NOMO-1 treated with DMSO at 0.1 percent for 48 hours (cell line): Measurements from ENCODE around the gene PALLD.
"Not testable (repeated sequence)": the region's sequence is repeated elsewhere in the genome, so short reads cannot be mapped to it uniquely, and the experiment has no call there.

Source experiments
- DNase-seq: peaks from one replicate; lab custom pipeline; 2025; ENCODE audit not compliant: unreplicated experiment; lab: John Stamatoyannopoulos, UW

PALLD gene

DNA sequence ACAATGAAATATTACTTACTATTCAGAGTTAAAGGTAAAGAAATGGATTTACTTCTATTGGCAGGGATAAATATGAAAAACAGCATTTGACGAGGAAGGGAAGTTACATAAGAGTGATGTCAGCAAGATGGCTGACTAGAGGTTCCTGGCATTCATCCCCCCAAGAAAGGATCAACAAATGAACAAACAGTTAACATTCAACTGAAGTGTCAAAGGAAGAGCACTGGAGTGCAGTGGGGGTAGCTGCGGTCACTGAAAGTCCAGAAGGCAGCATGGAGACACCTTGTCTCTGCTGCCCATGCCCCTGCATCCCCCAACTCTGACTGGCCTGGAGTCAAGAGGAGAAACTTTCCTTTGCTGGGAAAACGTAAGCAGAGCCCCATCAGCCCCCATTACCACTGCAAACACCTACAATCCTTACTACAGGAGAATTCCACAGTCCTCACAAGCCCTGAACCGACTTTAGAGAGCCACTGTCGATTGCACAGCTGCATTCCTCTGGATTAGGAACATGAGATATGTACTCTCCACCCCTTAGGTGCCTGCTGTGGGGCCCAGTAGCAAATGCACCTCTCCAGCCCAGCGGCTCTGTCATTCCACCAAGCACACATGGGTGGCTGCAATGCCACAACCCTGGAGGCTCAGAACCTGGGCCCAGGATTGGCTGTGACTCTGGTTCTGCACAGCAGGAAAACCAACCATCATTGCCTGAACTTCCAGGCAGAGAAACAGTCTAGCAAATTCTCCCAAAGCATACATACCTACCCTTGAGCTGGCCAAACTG is 433.8 kb downstream of the PALLD start:
- no peak for DNase-seq

DNA sequence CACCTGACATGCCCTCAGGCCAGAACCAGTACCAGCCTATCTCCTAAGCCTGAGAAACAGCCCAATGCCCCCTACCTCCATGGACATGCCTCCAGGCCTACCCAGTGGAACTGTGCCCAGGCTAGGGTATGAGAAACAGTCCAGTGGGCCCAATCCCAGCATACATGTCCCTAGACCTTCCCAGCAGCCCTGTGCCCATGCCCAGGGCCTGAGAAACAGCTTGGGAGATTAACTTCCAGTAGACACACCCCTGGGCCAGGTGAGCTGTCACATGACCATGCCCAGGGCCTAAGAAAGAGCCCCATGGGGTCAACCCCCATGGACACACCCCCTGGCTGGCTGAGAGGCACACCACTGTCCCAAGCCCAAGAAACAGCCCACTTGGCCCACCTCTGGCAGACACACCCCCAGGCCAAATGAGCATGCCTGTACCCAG is 434.4 kb downstream of the PALLD start:
- DNase-seq = no peak

DNA sequence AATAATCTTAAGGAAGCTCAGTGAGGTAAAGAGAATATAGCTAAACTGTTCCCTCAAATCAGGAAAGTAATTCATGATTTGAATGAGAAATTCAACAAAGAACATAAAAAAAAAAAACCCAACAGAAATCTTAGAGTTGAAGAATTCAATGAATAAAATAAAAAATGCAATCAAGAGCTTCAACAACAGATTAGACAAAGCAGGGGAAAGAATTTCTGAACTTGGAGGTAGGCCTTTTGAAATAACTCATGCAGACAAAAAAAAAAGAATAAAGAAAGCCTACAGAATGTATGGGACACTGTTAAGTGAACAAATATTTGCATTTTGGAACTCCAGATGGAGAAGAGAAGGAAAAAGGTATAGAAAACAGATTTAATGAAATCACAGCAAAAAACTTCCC is 435.3 kb downstream of the PALLD start:
- no peak for DNase-seq

DNA sequence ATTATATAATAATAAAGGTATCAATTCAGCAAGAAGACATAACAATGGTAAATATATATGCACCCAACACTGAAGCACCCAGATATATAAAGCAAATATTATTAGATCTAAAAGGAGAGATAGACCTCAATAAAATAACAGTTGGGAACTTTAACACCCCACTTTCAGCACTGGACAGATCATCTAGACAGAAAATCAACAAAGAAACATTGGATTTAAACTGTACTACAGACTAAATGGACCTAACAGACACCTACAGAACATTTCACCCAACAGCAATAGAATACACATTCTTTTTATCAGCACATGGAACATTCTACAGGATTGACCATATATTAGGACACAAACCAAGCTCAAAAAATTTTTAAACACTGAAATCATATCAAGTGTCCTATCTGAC is 436.6 kb downstream of the PALLD start:
- no peak for DNase-seq

DNA sequence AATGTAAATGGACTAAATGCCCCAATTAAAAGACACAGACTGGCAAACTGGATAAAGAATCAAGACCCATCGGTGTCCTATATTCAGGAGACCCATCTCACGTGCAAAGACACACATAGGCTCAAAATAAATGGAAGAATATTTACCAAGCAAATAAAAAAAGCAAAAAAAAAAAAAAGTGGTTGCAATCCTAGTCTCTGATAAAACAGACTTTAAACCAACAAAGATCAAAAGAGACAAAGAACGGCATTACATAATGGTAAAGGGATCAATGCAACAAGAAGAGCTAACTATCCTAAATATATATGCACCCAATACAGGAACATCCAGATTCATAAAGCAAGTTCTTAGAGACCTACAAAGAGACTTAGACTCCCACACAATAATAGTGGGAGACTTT is 440.6 kb downstream of the PALLD start:
- DNase-seq = not testable (repeated sequence)

DNA sequence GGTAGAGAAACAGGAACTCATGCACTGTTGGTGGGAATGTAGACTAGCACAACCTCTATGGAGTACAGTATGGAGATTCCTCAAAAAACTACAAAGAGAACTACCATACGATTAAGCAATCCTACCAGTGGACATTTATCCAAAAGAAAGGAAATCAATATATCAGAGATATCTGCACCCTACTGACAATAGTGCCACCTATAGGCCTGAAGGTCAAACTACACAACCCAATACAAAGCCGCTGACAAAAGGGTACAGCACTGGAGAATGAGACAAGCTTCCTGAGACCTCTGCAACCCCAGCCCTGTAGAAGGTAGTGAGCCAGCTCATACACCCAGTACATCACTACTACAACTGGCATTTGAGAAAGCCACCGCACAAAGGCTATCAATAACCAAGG is 446.1 kb downstream of the PALLD start:
- DNase-seq = no peak

DNA sequence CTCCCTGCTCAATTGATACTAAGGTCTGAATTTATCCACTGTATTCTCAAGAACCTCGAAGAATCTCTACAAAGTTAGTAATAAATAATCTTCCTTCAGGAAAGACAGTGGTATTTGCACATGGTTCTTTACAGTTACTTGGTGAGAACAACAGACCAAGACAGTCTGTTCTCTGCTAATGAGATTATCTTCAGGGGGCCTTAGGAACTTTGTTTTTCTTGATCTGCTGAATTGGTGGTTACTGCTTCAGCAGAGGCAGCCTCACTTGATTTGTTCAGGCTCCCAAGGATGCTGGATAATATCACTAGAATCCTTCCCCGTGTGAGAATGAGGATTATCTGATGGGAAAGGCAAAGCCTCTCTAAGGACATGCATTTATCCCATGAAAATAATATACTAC is 448.4 kb downstream of the PALLD start:
- no peak for DNase-seq

DNA sequence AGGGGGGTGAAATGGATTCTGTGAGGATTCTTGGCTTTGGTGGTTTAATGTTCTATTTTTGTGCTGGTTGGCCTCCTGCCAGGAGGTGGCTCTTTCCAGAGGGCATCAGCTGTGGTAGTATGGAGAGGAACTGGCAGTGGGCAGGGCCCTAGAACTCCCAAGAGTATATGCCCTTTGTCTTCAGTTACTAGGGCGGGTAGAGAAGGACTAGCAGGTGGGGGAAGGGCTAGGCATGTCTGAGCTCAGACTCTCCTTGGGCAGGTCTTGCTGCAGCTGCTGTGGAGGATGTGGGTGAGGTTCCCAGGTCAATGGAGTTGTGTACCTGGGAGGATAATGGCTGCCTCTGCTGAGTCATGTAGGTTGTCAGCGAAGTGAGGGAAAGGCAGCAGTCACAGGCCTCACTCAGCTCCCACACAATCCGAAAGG is 456.0 kb downstream of the PALLD start:
- DNase-seq = not testable (repeated sequence)

DNA sequence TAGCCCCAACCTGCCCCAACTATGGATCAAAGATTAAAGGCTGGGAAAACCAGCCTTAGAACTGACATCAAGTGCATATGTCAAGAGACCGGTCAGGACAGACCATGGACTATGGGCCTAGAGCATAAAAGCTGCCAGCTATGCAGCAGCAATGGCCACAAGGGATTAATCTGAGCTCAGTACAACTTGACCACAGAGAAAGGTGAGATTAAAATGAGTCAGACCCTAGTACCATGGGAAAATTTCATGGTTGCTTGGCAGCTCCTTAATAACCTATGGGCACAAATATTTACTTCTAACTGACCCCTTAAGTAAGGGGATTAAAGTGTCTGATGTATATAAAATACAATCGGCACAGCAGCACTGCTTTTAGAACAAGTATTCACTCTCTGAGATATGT is 458.8 kb downstream of the PALLD start:
- no peak for DNase-seq

DNA sequence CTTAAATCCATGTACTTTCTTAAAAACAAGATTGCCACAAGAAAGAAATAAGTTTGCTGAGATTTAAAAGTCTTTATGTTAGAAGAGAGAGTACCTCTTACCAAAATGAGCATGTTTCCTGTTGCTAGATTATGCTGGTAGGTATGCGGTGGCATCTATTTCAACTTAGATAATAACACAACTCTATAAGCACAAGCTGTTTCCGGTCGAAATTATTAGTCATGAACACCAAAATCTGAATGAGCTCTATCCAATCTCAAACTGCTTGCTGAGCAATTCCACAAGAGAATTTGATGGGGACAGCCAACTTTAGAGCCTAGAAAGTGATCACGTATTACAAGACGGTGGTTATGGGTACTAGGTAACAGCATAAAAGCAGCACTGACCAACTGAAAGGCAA is 463.9 kb downstream of the PALLD start:
- DNase-seq = no peak

DNA sequence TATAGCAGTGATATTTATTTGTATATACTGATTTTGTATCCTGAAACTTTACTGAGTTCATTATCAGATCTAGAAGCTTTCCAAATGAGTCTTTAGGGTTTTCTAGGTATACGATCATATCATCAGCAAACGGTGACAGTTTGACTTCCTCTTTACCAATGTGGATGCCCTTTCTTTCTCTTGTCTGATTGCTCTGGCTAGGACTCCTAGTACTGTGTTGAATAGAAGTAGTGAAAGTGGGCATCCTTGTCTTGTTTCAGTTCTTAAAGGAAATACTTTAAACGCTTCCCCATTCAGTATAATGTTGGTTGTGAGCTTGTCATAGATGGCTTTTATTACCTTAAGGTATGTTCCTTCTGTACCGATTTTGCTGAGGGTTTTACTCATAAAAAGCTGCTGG is 475.7 kb downstream of the PALLD start:
- DNase-seq = no peak
